Measurements from ENCODE around the gene EVC2. TPM values are rescaled to one million over a fixed set of nuclear protein-coding genes. Genes with fewer than 3 reads are reported as not detected.

Gene EVC2
- total RNA-seq, 2 donors from 2014 or later = 2.8 to 2.9 TPM

- intact Hi-C loops (cut with DNase I) = no loop called here
- no peak for ATAC-seq
- DNase-seq = no peak
Observed at GRCh38 chr4:5717449-5718158, 9.2 kb upstream of the EVC2 start.

- intact Hi-C loops (cut with DNase I) = no loop called here
- no peak for ATAC-seq
- DNase-seq = no peak
Observed at GRCh38 chr4:5716391-5716790, 8.0 kb upstream of the EVC2 start.

GRCh38 chr4:5715357-5715756 is 7.0 kb upstream of the EVC2 start:
- DNase-seq (no peak), ATAC-seq (no peak)
- intact Hi-C loops (cut with DNase I) = no loop called here

- DNase-seq = no peak
- no peak for ATAC-seq
- intact Hi-C loops (cut with DNase I) = no loop called here
Observed at GRCh38 chr4:5713861-5714260, 5.5 kb upstream of the EVC2 start.

GRCh38 chr4:5712931-5713330 is 4.6 kb upstream of the EVC2 start:
- intact Hi-C loops (cut with DNase I) = no loop called here
- DNase-seq (no peak), ATAC-seq (no peak)

- ATAC-seq (no peak), DNase-seq (no peak)
- intact Hi-C loops (cut with DNase I) = no loop called here
Observed at GRCh38 chr4:5712517-5712916, 4.2 kb upstream of the EVC2 start.

- peak in 1 of 2 donors; percentile 3 for ATAC-seq
- peak; percentile 37 for DNase-seq
- intact Hi-C loops (cut with DNase I) = no loop called here
Observed at GRCh38 chr4:5711479-5712184, 3.3 kb upstream of the EVC2 start.

GRCh38 chr4:5710961-5711478 is 2.7 kb upstream of the EVC2 start, which contains the start of gene EVC:
Gene EVC (plus strand): TSS chr4:5711201. CDS start chr4:5711381, 180 bp downstream.
- intact Hi-C loops (cut with DNase I) = no loop called here
- DNase-seq = peak; percentile 87
- ATAC-seq = peak; percentile 87 to 90

- no peak for DNase-seq
- intact Hi-C loops (cut with DNase I) = no loop called here
- peak in 1 of 2 donors; percentile 22 for ATAC-seq
Observed at GRCh38 chr4:5710065-5710960, 2.0 kb upstream of the EVC2 start.

GRCh38 chr4:5709207-5709575 is 832 bp upstream of the EVC2 start:
- ATAC-seq = no peak
- intact Hi-C loops (cut with DNase I) = no loop called here
- DNase-seq = no peak

- intact Hi-C loops (cut with DNase I) = no loop called here
- ATAC-seq (peak in 1 of 2 donors; percentile 31), DNase-seq (no peak)
Observed at GRCh38 chr4:5707778-5708448, 446 bp downstream of the EVC2 start.

- intact Hi-C loops (cut with DNase I) = no loop called here
- no peak for DNase-seq
- no peak for ATAC-seq
Observed at GRCh38 chr4:5707366-5707765, 993 bp downstream of the EVC2 start.

- DNase-seq (no peak), ATAC-seq (no peak)
- intact Hi-C loops (cut with DNase I) = no loop called here
Observed at GRCh38 chr4:5706486-5707290, 1.7 kb downstream of the EVC2 start.

- intact Hi-C loops (cut with DNase I) = no loop called here
- ATAC-seq (no peak), DNase-seq (no peak)
Observed at GRCh38 chr4:5705647-5706320, 2.6 kb downstream of the EVC2 start.

GRCh38 chr4:5704276-5704675 is 4.1 kb downstream of the EVC2 start:
- DNase-seq = no peak
- intact Hi-C loops (cut with DNase I) = no loop called here
- ATAC-seq = no peak

GRCh38 chr4:5703831-5704230 is 4.5 kb downstream of the EVC2 start:
- ATAC-seq (no peak), DNase-seq (no peak)
- intact Hi-C loops (cut with DNase I) = no loop called here

- ATAC-seq (no peak), DNase-seq (no peak)
- intact Hi-C loops (cut with DNase I) = no loop called here
Observed at GRCh38 chr4:5701971-5702370, 6.4 kb downstream of the EVC2 start.

GRCh38 chr4:5700459-5700858 is 7.9 kb downstream of the EVC2 start:
- DNase-seq (no peak), ATAC-seq (no peak)
- intact Hi-C loops (cut with DNase I) = no loop called here

All from left cardiac atrium (tissue), 4 donors.